ENCODE measurements around the gene ABI3BP.

DNA sequence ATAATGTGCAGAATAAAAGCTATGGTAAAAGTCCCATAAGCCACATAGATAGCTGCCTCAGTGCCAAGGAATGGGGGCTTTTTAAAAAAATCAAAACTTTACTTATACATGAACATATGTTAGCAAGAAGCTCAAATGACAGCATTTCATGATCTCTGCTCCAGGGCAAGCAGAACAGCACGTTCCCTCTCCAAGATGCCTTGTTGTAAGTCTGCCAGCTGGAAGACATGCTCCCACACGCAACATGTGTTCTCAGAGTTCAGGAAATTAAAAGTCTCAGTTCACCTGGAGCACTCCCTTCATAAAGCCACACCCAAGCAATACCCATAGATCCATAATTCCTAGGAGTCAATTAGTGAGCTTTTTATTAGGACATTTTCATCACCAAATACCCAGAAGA is 52.2 kb downstream of the ABI3BP start:
- TF ChIP-seq CTCF (IDR thresholded peaks at IDR 0.05) (no peak), POLR2A (IDR thresholded peaks at IDR 0.05) (no peak)

Data from Peyer's patch (tissue), 4 donors.